ENCODE measurements around the gene OXSM.

Gene OXSM

DNA sequence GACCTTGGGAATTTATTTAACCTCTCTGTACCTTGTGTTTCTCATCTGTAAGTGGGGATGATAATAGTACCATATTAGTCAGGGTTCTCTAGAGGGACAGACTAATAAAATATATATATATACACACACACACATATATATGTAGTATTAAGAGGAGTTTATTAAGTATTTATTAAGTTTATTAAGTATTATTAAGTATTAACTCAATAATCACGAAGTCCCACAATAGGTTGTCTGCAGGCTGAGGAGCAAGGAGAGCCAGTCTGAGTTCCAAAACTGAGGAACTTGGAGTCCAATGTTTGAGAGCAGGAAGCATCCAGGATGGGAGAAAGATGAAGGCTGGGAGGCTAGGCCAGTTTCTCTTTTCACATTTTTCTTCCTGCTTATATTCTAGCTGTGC lies 14.8 kb downstream of the OXSM start:
- no peak for DNase-seq (ENCODE audit: low spot score)

- no peak for DNase-seq (ENCODE audit: low spot score)
Observed at GRCh38 chr3:25812644-25813043, 22.8 kb downstream of the OXSM start.

DNA sequence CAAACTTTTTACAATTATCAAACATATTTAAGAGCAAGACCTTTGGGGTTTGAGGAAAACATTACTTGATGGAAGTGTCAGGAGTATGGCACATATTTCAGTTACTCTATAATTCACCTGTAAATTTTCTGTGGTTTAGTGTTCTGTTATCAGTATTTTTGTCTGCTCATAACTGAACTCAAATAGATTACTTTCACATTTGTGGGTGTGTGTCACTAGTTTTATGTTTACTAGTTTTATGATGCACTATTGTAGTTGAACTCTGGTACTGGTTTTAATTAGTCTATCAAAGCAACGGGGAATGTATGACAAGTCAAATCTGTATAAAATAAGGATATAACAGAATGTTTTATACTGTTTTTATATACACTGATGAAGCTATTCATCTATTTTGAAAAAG lies 27.2 kb downstream of the OXSM start:
- DNase-seq (ENCODE audit: low spot score), result no peak

DNA sequence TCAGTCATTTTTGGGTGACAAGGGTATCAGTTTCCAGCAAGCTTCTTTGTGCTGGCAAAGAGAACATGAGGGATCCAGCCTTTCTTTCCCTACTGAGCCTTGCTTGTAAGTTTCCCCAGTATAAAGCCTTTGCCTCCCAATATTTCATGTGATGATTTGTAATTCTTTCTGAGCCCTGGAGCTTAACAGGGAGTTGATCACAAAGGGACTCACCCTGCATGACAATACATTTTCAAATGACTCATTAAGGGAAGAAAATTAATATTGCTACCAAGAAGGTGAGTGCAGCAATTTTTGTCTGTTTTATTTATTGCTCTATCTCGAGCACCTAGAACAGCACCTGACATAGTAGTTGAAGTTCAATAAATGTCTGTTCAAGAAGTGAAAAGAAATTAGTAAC lies 27.7 kb downstream of the OXSM start:
- no peak for DNase-seq (ENCODE audit: low spot score)

DNA sequence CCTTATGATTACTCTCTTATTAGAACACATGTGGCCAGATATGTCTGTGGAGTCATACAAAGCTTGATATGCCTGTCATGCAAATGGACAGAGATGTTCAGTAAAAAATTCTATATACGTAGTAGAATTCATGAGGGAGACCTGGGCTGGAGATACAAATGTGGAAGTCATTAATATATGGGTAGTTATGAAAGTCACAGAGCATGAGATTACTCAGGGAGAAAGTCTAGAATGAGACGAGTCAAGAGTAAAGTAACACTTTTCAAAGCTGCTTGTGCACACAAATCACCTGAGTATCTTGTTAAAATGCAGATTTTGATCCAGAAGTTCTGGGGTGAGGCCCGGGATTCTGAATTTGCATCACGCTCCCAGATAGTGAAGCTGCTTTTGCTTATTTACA lies 28.4 kb downstream of the OXSM start:
- no peak for DNase-seq (ENCODE audit: low spot score)

DNA sequence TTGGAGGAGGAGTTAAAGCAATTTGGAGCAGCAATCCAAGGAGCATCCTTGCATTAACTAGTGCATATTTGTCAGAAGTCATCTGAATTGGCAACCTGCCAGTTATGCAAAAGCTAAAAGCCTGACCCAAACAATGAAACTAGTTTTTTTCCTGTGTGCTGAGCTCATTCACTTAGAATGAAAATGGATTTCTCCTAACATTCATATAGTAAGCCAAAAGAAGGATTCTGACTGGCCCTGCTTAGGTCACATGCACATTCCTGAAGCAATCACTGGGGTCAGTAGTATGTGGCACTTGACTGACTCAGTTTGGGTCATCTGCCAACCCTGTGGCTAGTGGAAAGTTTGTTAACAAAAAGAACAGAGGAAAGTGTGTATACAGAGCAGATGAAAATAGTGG lies 30.5 kb downstream of the OXSM start:
- DNase-seq (ENCODE audit: low spot score), result no peak

- DNase-seq (ENCODE audit: low spot score), result no peak
Observed at GRCh38 chr3:25820816-25821486, 31.1 kb downstream of the OXSM start.

- no peak for DNase-seq (ENCODE audit: low spot score)
Observed at GRCh38 chr3:25821746-25822573, 32.1 kb downstream of the OXSM start.

GRCh38 chr3:25823314-25823713 lies 33.4 kb downstream of the OXSM start:
- DNase-seq (ENCODE audit: low spot score), result no peak

GRCh38 chr3:25826510-25826909 lies 36.6 kb downstream of the OXSM start:
- DNase-seq (ENCODE audit: low spot score), result no peak

- DNase-seq (ENCODE audit: low spot score), result no peak
Observed at GRCh38 chr3:25830373-25831280, 40.7 kb downstream of the OXSM start.

- DNase-seq (ENCODE audit: low spot score), result no peak
Observed at GRCh38 chr3:25831578-25831977, 41.7 kb downstream of the OXSM start.

GRCh38 chr3:25834346-25834745 lies 44.5 kb downstream of the OXSM start:
- DNase-seq (ENCODE audit: low spot score), result no peak

DNA sequence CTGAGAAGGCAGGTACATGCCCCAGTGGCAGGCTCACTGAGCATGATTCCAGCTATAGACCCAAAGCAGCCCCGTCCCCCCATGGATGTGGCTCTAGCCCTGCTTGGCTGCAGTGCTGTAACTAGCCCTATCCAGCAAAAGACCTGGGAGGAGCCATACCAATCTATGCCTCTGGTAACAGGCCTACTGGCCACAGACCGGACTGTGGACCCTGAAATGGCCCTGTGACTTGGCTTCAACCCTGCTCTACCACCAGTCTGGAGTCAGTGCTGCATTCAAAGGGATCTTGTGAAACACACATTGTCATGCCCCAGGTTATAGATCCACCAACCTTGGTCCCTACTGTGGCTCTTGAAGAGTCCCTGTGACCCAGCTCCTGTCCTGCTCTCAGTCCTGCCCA lies 46.7 kb downstream of the OXSM start:
- no peak for DNase-seq (ENCODE audit: low spot score)

GRCh38 chr3:25837038-25837437 lies 47.1 kb downstream of the OXSM start:
- no peak for DNase-seq (ENCODE audit: low spot score)

- no peak for DNase-seq (ENCODE audit: low spot score)
Observed at GRCh38 chr3:25840099-25840498, 50.2 kb downstream of the OXSM start.

DNA sequence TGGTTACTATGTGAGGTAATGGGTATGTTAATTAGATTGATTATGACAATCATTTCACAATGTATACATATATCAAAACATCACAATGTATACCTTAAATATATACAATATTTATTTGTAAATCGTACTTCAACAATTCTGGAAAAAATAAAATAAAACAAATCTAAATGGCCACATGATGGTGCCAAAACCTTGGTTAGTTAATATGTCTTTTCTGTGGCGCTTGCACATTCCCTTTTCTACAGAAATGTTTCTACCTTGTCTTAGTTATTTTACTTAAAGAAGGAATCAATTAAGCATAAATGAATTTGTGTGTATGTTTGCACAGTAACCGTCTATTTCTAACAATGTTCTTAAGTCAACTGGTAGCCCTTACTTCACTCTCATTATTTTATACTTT lies 53.4 kb downstream of the OXSM start:
- no peak for DNase-seq (ENCODE audit: low spot score)
